ENCODE data around the gene SLC51A. TPM values are rescaled to one million over a fixed set of nuclear protein-coding genes. Genes with fewer than 3 reads are reported as not detected.

The SLC51A gene
- total and polyA plus RNA-seq, 2 of the 13 experiments (the other 11 are each of a cell fraction or from before 2014, with no cell fraction given), result 4.3 to 48.8 TPM

GRCh38 chr3:196227629-196228493 lies 11.5 kb downstream of the SLC51A start (continued):
- TF ChIP-seq, protein P1, sequence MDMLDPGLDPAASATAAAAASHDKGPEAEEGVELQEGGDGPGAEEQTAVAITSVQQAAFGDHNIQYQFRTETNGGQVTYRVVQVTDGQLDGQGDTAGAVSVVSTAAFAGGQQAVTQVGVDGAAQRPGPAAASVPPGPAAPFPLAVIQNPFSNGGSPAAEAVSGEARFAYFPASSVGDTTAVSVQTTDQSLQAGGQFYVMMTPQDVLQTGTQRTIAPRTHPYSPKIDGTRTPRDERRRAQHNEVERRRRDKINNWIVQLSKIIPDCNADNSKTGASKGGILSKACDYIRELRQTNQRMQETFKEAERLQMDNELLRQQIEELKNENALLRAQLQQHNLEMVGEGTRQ (IDR thresholded peaks at IDR 0.05; ENCODE audit: low read depth, low read length), result no peak
- TF ChIP-seq, protein P1 (CRISPR knock-in tag; IDR thresholded peaks at IDR 0.05; ENCODE audit: borderline replicate concordance), result no peak; the same call in 1 of the 2 replicates
- TF ChIP-seq POLR2A (IDR thresholded peaks at IDR 0.05; ENCODE audit: insufficient read depth in 1 of 2, low read depth in 2 of 2, low read length in 2 of 2), result peak in 1 of 2 experiments; percentile 39; a peak in 1 of 4 replicates
- TF ChIP-seq ATF2 (CRISPR knock-in tag; IDR thresholded peaks at IDR 0.05), result peak; percentile 70
- peak; percentile 85; the same call in 1 of the 2 replicates for TF ChIP-seq ETV5 (CRISPR knock-in tag; IDR thresholded peaks at IDR 0.05; ENCODE audit: borderline replicate concordance)
- no peak; the same call in 1 of the 2 replicates for TF ChIP-seq NRL (CRISPR knock-in tag; IDR thresholded peaks at IDR 0.05; ENCODE audit: borderline replicate concordance)
- TF ChIP-seq RXRB (CRISPR knock-in tag; IDR thresholded peaks at IDR 0.05; ENCODE audit: borderline replicate concordance), result peak; percentile 90
- TF ChIP-seq HNF1B (CRISPR knock-in tag; IDR thresholded peaks at IDR 0.05), result peak; percentile 80
- peak; percentile 85; the same call in 1 of the 2 replicates for TF ChIP-seq TOPORS (CRISPR knock-in tag; IDR thresholded peaks at IDR 0.05)
- TF ChIP-seq RFX5 (IDR thresholded peaks at IDR 0.05; ENCODE audit: low read depth, low read length), result no peak
- TF ChIP-seq SOX13 (IDR thresholded peaks at IDR 0.05), result no peak
- peak in 1 of 2 experiments; percentile 39; a peak in 1 of 4 replicates for TF ChIP-seq SOX13 (CRISPR knock-in tag; conservative IDR thresholded peaks at IDR 0.05 in 1 of 2, IDR thresholded peaks at IDR 0.05 in 1 of 2)
- TF ChIP-seq PPARG (CRISPR knock-in tag; conservative IDR thresholded peaks at IDR 0.05), result peak; percentile 49; the same call in 1 of the 2 replicates
- peak; percentile 35; the same call in 1 of the 2 replicates for TF ChIP-seq ZNF572 (CRISPR knock-in tag; IDR thresholded peaks at IDR 0.05)
- TF ChIP-seq BCL6 (CRISPR knock-in tag; IDR thresholded peaks at IDR 0.05), result peak; percentile 56
- TF ChIP-seq NFATC3 (CRISPR knock-in tag; IDR thresholded peaks at IDR 0.05), result no peak
- TF ChIP-seq, protein P2, sequence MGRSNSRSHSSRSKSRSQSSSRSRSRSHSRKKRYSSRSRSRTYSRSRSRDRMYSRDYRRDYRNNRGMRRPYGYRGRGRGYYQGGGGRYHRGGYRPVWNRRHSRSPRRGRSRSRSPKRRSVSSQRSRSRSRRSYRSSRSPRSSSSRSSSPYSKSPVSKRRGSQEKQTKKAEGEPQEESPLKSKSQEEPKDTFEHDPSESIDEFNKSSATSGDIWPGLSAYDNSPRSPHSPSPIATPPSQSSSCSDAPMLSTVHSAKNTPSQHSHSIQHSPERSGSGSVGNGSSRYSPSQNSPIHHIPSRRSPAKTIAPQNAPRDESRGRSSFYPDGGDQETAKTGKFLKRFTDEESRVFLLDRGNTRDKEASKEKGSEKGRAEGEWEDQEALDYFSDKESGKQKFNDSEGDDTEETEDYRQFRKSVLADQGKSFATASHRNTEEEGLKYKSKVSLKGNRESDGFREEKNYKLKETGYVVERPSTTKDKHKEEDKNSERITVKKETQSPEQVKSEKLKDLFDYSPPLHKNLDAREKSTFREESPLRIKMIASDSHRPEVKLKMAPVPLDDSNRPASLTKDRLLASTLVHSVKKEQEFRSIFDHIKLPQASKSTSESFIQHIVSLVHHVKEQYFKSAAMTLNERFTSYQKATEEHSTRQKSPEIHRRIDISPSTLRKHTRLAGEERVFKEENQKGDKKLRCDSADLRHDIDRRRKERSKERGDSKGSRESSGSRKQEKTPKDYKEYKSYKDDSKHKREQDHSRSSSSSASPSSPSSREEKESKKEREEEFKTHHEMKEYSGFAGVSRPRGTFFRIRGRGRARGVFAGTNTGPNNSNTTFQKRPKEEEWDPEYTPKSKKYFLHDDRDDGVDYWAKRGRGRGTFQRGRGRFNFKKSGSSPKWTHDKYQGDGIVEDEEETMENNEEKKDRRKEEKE (IDR thresholded peaks at IDR 0.05), result no peak
- peak; percentile 60 for TF ChIP-seq SAP130 (CRISPR knock-in tag; IDR thresholded peaks at IDR 0.05; ENCODE audit: low read depth)
- TF ChIP-seq SRY (CRISPR knock-in tag; IDR thresholded peaks at IDR 0.05), result no peak
- TF ChIP-seq THRA (CRISPR knock-in tag; IDR thresholded peaks at IDR 0.05; ENCODE audit: borderline replicate concordance), result peak; percentile 74; the same call in 1 of the 2 replicates
